ENCODE measurements around the gene CHRM4.

- no peak for TF ChIP-seq POLR2AphosphoS5 (IDR thresholded peaks at IDR 0.05; ENCODE audit: borderline replicate concordance, low read depth, low read length)
- TF ChIP-seq EZH2 (IDR thresholded peaks at IDR 0.05) = no peak
Observed at GRCh38 chr11:46376258-46377050, 15.1 kb downstream of the CHRM4 start.

Measured in SK-N-MC (cell line).